Fibroblast of villous mesenchyme (primary cell): ENCODE measurements around the gene PGAM5. TPM values are rescaled to one million over a fixed set of nuclear protein-coding genes. Genes with fewer than 3 reads are reported as not detected.

ENCODE experiments used
- DNase-seq: peaks from one replicate; pipeline ENCODE4 v3.0.0-alpha.2; 2010; ENCODE audit warnings: low read depth
- H3K4me3 ChIP-seq: 2 replicates; pipeline ENCODE4 v1.5.1; 2011; ENCODE audit warnings: low read depth, mild to moderate bottlenecking, low read length
- CTCF ChIP-seq: IDR thresholded peaks from 2 replicates; pipeline ENCODE4 v1.5.1; 2012; ENCODE audit warnings: low read depth, mild to moderate bottlenecking, low read length; ENCODE audit not compliant: insufficient read depth
- total RNA-seq: library from RNA; depleted of rRNA; stranded (reverse); fragments of >200 nt; gene quantifications from 2 replicates; pipeline ENCODE4 v1.2.3, GENCODE V29; 2012

Gene PGAM5
- total RNA-seq, 1 donor: 39.3 TPM

- TF ChIP-seq CTCF: no peak
- H3K4me3 ChIP-seq: no peak overlapping the region
- no peak for DNase-seq
These were observed 36.1 kb upstream of the PGAM5 start for GRCh38 chr12:132674561-132674960.

- no peak overlapping the region for H3K4me3 ChIP-seq
- no peak for DNase-seq
- TF ChIP-seq CTCF: no peak
These were observed 34.7 kb upstream of the PGAM5 start for GRCh38 chr12:132675757-132676432.

- H3K4me3 ChIP-seq: no peak overlapping the region
- no peak for TF ChIP-seq CTCF
- no peak for DNase-seq
These were observed 33.1 kb upstream of the PGAM5 start for GRCh38 chr12:132677492-132677891.

- H3K4me3 ChIP-seq: no peak overlapping the region
- no peak for TF ChIP-seq CTCF
- DNase-seq: no peak
These were observed 25.2 kb upstream of the PGAM5 start for GRCh38 chr12:132685400-132685799.

GRCh38 chr12:132686825-132687210, 23.8 kb upstream of the PGAM5 start:
- no peak for DNase-seq
- peak overlapping the region; percentile 60 for H3K4me3 ChIP-seq
- no peak for TF ChIP-seq CTCF

GRCh38 chr12:132687211-132688164, 23.2 kb upstream of the PGAM5 start, which contains the start of the genes POLE and PXMP2:
Gene POLE, minus strand, starts transcription at chr12:132687342. Its CDS starts 27 bp downstream, at chr12:132687315.
Gene PXMP2, plus strand, starts transcription at chr12:132687587. Its CDS starts 84 bp downstream, at chr12:132687671.
- DNase-seq: peak; percentile 96
- H3K4me3 ChIP-seq: peak within 1 kb of the TSS; percentile 64
- TF ChIP-seq CTCF: no peak
